CD4-positive, alpha-beta T cell treated with Interleukin-4 for 4 hours (primary cell): ENCODE results near the gene ANP32A.

Experiments used
- DNase-seq: peaks from one replicate; pipeline ENCODE4 v3.0.0-alpha.2; 2020

Gene ANP32A

DNA sequence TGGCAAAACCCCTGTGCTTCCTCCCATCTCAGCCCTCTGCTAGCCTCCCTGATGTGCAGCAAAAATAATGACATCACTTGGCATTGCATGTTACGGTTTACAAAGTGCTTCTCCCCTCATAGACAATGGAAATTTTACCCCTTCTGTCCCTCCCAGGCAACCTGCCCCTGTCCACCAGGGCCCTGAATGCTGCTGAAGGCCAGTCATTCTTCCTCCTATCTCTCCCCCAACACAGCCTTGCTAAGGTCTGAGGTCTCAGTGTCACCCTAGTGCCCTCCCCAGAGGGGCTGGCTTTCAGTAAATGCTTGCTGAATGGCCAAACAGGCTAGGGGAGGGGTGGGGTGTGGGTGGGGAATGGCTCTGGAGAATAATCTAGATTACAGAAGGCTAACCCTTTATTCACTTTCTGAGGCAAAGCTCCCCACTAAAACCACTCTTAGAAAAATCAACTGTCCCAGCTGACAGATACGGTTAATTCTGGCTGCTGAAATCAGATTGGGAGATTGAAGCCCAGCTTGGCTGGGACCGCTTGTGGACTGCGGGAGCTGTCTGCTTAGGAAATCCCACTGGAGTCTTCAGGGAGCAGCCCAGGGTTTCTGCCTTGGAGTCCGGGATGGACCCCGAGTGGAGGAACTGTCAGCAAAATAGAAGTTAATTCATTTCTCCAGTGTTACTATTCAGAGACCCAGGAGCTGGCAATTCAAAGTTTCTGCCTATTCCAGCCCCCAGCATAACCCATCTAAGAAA is 22.9 kb downstream of the ANP32A start:
- DNase-seq: no peak

DNA sequence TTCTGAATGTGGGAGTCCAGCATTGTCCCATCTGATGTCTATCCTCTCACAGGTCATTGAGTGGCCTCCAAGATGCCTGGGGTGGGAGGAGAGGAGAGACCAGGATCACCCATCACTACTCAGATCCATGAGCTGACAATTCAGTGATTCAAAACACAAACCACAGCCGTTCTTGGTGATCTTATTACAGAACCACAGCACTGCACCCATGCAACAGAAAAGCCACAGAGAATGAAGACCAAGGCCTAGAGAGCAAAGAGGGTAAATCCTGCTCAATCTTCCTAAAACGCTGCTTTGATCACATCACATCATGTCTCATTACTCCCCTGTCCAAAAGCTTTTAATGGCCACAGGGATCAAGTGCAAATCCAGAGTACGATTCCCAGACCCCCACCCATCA is 23.5 kb downstream of the ANP32A start:
- DNase-seq: no peak

DNA sequence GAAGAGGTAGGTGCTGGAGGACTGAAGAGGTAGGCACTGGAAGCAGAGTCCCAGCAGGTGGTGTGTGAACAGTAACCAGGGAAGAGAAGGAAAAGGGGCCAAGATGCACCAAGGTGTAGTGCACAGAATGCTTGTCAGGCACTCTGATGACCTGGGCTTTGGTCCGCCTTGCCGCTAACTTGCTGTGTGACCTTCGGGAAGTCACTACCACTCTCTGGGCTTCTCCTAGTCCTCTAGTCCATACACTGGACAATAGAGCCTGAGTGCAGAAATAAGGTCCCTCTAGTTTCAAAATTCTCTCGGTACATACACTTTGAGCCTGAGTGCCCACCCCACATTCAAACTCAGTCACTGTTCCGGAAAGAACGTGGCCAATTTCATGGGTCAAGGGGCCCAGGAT is 24.1 kb downstream of the ANP32A start:
- no peak for DNase-seq

DNA sequence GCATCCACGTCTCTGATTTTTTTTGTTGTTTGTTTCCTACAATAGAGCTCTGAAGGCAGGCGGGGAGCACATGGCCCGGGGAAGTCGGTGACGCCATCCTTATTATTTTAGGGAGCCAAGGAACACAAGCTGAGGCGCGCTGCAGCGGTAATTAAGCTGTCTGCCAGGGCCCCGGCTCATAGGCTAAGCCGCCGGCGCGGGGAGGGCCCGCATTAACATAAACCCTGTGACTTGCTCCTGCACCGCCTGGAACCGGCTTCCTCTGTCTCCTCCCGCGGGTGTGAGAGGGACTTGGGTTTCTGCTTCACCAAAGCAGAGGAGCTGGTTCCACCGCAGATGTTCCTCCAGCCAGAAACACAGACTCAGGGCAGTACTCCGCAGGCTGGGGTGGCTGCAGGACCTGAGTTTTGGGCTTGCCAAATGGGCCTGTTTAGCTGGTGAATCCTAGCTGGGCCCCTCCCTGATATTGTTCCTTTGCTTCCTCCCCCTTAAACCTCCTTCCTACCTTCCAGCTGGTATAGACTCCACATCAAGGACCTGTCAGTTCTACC is 25.3 kb downstream of the ANP32A start:
- peak; percentile 55 for DNase-seq

DNA sequence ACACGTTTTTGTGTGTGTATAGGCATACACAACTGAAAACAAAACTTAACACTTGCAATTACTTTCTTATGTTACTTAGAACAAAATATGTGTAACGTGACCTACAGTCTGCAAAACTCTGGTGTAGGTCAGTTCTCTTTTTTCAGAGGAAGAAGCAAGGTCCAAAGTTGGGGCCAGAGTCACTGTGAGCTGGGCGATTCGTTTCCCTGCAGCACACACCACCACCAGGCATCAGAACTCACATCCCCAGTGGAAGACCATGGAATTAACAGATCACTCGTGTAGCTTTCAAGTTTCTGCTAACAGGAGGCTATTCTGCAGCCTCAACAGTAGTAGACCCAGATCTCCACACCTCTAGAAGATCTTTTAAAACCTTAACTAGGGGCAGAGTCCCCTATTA is 25.8 kb downstream of the ANP32A start:
- DNase-seq: no peak

DNA sequence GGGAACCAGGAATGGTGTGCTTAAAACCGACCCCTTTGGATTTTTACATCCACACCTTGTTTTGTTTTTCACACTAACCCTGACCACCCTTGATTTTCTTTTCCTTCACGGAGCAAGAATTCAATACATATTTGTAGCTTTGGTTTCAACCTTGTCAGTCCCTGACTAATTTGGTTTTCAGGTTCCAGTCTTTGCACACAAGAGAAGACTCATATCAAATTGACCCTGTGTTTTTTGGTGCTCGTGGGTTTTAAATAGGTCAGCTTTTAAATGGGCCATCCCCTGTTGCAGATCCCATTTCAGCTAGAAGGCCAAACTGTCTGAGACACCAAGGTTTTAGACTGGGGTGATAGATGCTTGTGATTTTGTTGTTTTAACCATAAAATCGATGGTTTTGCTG is 26.4 kb downstream of the ANP32A start:
- no peak for DNase-seq

DNA sequence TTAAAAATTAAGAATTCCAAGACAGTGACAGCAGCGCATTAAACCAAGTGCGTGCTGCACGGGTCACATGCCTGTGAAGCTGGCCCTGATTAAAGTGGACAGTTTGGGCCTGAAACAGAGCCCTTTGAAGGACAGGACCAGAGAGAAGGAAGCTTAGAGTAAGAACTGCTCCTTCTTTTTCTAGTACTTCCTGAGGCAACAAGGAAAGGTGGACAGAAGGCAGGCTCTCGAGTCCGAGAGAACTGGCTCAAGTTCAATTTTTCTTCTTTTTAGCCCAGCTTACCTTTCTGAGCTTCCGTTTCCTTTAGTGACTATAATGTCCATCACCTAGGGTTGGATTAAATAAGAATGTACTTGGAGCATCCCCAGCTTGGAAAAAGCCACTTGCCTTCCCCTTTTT is 26.9 kb downstream of the ANP32A start:
- DNase-seq: no peak

DNA sequence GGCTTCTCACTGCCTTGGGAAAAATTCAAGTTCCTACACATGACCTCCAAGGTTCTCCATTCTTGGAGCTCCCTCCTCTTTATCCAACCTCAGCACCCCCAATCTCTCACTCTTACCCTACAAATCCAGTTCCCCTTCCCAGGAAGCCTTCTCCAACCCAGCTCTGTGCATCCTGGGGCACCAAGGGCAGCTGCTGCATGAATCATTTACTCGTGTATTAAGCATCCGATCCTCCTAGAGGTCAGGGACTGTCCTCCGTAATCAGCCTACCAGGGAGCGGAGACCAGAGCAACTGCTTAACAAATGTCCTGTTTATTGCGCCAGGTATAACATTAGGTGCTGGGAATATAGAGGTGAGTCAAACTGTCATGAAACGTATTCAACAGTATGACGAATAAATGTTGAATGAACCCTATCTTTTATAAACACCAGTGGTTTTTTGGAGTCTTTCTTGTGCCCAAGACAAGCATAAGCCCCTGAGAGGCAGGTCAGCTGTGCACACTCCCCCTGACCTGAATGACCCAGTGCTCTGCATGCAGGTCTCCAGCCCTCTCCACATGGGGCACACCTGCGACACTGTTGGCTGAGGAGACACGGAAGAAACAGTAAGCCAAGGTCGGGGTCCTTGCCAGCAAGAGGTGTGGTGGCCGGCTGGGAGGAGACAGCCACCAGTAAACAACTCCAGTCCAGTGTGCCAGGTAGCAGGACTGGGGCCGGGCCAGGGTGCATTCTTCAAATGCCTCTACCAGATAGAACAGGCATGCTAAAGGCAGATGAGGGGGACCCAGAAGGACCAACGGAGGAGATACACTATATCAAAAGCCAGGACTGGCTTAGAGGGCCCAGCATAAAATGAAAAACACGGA is 27.6 kb downstream of the ANP32A start:
- no peak for DNase-seq

DNA sequence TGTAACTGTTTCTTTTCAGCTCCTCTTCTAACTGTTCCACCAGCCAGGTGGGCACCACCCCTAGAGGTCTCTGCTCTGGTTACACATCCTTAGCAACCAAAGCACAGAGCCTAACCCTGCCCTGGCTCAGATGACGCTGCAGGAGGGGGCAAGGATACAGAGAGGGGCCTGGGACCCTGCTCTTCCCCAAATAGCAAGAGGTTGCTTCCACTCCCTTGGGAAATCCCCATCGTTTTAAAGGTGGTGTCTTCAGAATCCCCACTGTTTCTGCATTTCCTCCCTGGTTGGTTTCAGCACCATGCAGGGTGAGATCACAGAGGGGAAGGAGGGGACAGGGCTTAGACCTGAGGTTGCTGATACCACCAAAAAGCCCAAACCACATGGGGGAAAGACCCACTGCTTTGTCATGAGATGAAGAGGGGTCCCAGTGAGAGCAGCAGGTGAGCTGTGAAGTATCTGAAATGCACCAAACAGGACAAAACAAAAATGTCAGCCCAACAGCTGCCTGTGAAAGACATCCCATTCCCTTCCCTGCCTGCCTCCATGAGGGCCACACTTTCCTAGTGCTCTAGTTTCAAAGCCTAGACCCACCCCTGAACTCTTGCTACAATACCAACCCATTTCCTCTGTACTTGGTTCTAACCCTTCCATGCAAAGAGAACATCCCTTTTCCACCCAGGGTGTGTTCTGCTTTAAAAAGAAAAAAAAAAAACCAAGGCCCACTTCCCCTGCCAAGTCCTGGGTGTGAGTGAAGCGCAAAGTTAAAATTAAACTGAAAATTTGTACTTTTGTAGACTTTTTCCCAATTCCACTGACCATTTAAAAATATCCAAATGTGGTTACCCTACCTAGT is 29.0 kb downstream of the ANP32A start:
- peak; percentile 83 for DNase-seq

DNA sequence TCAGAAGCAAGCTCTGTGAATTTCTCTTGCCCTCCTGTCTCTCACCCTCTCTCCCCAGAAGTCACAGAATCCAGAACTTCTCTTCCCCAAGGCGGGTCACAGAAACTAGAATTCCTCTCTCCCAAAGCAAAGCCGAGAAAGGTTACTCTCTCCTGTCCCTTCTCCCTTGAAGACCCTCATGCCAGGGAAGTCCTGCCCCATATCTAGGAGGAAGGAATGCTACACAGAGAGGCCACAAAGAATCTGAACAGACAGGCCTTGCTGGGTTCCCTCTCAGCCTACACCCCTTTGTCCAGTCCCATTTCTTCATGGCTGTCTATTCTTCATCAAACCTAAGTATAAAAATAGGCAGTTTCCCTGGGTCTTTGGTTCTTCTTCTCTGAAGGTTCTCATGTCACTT is 29.8 kb downstream of the ANP32A start:
- no peak for DNase-seq

DNA sequence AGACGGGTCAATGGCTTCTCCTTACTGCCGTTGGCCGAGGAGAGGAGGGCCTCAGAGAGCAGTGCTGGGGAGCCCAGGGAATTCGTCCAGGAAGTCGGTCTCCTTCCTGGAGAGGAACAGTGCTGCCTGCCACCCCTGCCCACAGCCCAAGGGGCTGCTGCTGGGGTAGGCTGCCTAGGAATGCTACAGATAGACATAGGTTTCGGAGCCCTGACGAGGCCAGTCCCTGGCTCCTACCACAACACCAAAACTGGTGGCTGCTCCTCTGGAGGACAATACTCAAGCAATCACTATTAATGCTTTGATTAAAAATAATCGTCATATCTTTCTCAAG is 30.5 kb downstream of the ANP32A start:
- DNase-seq: no peak

DNA sequence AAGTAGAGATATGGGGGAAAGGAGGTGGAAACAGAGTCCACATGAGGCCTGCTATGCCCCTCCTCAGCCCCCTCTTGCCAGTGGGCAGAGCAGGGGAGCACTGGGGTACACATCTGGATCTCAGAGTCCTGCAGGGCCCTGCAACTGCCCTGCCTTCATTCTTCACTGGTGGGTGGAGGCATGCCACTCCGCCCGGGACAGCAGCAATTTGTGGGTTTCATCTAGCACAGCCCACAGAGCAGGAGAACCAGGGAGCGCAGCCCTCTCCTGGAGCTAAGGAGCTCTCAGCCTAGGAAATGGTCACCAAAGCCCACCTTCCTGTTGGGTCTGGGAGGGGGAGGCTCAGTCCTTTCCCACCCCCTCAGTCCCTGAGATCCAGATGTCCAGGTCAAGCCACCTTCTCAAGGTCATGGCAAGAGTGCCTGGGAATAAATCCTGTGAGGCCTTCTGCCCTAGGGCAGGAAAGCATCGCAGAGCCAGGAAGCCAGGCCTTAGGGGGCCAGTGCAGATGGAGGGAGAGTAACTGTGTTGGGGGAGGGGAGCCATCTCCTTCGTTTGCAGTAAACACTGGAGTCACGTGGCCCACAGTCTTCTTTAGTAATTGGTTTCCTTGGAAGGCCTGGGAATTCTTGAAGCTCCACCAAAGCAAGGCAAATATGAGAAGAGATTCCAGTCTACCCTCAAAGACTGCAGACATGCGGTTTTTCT is 31.0 kb downstream of the ANP32A start:
- no peak for DNase-seq

DNA sequence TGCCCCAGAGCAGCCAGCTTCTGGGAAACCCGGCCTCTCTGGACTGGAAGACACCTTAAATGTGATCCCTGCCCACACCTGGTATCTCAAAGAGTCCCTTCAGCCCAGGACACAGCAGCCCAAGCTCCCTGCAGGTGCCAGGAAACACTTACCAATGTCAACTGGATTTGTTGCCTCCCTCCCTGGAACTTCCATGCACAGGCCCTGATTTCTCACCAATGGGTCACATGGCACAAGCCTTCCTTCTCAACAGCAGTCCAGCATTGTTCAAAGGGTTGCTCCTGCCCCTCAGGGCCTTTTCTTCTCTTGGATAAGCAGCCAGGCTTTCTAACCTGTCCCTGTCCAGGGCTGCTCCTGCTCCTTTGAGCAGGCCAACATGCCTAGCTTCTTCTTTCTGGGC is 31.6 kb downstream of the ANP32A start:
- DNase-seq: no peak

DNA sequence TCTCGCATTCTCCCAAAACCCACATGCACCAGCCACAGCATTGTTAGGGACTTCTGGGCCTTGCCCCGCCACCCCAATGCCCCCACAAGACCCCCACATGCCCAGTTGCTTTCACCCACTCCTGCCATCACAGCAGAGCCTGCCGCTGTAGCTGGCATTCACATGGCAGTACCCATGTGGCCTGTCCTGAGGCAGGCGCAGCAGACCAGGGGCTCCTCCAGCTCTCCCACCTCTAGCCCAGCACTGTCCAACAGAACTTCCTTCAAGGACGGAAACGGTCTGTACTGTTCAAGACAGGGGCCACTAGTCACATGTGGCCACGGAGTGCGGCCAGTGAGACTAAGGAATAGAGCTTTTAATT is 32.5 kb downstream of the ANP32A start:
- DNase-seq: no peak

DNA sequence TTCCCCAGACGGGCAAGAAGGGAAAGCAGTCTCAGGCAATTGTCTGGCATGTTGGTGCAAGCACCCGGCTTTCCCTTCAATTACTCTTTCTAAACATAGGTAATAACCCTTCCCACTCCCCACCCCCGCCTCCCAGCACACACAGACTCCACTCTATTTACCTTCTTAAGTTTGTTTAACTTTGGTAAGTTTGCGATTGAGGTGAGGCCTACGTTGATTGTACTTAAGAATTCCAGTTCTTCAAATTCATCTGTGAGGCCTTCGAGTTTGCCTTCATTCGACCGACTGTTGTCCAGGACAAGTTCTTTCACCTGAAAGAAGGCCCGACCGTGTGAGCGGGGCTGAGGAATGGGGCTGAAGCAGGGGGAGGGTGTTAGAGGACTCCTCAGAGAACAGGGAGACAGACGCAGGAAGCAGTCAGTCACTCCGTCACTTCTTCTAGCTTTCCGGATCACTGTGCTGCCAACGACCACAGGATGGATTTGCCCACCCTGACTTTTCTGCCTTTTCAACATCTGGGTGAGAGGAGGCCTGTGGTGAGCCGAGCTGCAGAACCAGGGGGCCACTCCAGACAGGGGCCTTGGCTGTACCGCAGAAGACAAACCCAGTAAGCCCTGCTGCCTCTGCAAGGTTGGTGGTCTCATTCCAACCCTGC is 33.0 kb downstream of the ANP32A start:
- DNase-seq: no peak

DNA sequence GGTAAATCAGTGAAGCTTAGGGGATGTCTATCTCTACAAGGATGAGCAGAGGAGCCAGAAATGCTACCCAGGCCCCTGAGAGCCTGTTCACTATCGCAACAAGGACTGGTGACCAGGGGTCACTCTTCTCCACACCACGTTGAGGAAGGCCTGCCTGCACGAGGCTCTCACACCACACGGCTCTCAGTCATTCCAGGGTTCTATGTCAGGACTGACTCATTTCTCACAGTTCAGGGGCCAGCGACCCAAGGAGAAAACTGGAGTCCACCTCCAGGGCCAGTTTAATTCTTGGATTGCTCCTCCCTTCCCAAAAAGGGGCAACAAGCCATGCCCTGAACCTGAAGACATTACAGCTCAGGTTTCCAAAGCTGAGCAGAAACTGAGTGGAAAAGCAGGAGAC is 33.9 kb downstream of the ANP32A start:
- no peak for DNase-seq

DNA sequence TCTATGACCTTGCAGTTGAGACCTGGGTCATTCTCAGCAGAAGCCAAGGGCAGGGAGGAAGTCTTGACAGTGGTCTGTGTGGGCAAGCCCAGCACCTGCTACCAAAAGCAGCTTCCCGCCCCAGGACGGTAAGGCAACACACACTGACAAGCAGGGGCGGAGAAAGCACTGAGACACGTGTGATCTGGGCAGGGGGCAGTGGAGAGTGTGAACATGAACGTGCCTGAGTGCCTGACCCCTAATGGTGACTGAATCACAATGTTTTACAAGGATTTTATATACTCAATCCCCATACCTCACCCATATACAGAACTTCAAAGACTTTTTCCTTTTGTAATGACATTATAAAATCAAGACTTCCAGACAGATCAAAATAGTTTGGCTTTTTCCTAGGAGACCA is 35.2 kb downstream of the ANP32A start:
- DNase-seq: no peak

DNA sequence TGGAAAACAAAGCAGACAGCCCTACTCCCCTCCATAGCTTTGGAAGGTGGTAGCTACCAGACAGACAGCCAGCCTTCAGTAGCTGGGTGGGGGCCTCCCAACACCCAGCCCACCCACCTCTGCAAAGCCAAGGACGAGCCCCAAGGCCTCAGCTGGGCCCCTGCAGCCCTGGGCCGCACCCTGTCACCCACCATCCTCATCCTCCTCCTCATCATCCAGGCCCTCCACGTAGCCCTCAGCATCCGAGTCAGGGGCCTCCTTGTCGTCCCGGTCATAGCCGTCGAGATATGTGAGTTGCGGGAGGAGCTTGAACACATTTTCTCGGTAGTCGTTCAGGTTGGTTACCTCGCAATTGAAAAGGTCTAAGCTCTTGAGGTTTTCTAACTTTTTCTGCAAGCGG is 36.5 kb downstream of the ANP32A start:
- no peak for DNase-seq

DNA sequence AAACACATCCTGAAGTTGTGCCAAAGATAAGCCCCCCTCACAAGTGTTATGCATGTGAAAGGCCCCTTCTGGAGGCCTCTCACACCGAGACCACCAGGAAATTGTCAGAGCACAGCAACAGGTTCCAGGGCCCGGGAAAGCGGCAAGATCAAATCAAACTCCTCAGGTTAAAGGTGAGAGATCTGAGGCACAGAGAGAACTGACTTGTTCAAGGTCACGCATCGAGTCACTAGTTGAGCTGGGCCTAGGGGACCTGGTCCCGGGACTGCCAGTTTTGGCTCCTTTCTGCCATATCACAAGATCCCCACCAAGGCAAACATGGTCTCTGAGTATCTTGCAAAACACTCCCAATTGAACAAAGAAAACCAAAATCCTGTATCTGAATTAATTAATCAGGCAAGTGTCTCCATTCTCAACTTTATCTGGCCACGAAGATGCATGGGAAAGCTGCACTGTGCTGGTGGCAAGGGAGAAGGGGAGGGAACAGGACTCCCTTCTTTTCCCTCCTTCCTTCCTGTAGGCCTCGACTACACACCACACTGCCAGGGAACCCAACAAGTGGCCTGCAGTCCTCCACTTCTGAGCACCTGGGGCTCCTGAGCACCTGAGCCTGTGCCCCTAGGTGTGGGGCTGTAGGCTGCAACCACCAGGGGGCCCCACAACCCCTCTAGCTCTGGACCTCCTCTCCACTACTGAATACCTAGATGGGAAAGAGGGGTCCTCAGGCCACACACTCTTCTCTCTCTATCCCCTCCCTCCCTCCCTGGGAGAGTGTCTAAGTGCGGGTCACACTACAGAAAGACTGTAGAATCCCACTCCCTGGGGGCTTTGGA is 37.3 kb downstream of the ANP32A start:
- peak; percentile 52 for DNase-seq

DNA sequence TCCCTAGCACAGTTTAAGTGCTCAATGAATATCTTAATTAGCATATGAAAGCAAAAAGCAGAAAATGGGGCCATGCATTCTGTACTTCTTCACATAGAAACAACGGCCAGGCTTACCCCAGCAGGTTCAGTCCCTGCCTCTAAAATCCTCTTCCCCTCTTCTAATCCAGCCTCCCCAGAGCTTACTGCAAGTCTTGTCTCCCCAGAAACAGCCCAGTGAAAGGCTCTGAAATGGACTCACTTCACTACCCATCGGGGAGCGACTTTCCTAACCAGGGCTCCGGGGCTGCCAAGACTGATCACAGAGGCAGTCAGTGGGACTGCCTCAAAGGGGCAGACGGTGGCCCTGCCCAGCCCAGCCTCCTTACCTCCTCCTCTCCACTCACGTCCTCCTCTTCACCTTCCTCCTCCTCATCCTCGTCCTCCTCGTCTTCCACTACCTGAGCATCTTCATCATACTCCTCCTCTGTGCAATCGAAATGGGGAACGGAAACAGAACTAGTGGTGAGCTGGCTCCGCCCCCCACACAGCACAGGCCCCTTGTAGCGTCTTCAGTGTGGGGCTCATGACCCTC is 38.0 kb downstream of the ANP32A start:
- DNase-seq: no peak
